Measurements from ENCODE around the gene UBE2M.

Gene UBE2M

DNA sequence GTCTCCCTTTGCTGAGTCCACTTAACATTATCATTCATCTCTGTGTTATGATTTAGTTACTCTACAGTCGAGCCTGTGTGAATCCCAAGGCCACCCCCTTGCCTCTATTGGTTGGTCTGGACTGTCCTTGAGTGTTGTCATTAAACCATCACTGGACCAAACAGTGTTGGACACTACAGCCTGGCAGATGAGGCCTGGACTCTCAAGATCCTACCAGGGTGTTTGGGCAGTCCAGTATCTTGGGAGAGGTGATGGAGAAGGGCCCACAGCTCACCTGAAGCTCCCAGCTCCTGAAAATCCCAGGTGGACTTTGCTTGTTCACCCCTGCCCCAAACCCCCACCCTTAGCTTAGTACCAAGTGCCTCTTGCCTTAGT is 7.3 kb downstream of the UBE2M start:
- no peak for DNase-seq (ENCODE audit: insufficient read length, low spot score)
- FAIRE-seq = no peak
- TF ChIP-seq, protein P1, sequence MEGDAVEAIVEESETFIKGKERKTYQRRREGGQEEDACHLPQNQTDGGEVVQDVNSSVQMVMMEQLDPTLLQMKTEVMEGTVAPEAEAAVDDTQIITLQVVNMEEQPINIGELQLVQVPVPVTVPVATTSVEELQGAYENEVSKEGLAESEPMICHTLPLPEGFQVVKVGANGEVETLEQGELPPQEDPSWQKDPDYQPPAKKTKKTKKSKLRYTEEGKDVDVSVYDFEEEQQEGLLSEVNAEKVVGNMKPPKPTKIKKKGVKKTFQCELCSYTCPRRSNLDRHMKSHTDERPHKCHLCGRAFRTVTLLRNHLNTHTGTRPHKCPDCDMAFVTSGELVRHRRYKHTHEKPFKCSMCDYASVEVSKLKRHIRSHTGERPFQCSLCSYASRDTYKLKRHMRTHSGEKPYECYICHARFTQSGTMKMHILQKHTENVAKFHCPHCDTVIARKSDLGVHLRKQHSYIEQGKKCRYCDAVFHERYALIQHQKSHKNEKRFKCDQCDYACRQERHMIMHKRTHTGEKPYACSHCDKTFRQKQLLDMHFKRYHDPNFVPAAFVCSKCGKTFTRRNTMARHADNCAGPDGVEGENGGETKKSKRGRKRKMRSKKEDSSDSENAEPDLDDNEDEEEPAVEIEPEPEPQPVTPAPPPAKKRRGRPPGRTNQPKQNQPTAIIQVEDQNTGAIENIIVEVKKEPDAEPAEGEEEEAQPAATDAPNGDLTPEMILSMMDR (IDR thresholded peaks at IDR 0.05; ENCODE audit: insufficient read depth, missing control alignments) = no peak

DNA sequence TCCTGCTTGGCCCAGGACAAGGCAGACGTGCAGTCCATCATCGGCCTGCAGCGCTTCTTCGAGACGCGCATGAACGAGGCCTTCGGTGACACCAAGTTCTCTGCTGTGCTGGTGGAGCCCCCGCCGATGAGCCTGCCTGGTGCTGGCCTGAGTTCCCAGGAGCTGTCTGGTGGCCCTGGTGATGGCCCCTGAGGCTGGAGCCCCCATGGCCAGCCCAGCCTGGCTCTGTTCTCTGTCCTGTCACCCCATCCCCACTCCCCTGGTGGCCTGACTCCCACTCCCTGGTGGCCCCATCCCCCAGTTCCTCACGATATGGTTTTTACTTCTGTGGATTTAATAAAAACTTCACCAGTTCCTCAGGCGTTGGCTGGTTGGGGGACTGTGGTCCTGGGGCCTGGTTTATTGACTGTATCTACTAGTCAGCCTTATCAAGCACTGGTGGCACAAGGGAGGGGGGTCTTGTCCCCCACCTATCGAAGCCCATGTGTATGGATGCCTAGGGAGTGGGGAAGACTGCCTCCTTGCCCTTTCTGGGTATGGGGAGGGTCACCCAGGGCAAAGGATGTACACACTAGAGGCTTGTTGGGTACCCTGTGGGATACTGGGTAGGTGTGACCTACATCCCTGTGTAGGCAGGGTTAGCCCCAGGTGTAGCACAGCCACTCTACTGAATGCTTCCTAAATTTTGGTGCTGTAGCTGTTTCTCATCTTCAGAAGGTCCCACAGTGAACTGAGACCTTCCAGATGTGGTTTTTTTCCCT is 7.9 kb downstream of the UBE2M start:
- TF ChIP-seq, protein P1 (IDR thresholded peaks at IDR 0.05; ENCODE audit: insufficient read depth, missing control alignments) = no peak
- no peak for FAIRE-seq
- DNase-seq (ENCODE audit: insufficient read length, low spot score) = no peak

DNA sequence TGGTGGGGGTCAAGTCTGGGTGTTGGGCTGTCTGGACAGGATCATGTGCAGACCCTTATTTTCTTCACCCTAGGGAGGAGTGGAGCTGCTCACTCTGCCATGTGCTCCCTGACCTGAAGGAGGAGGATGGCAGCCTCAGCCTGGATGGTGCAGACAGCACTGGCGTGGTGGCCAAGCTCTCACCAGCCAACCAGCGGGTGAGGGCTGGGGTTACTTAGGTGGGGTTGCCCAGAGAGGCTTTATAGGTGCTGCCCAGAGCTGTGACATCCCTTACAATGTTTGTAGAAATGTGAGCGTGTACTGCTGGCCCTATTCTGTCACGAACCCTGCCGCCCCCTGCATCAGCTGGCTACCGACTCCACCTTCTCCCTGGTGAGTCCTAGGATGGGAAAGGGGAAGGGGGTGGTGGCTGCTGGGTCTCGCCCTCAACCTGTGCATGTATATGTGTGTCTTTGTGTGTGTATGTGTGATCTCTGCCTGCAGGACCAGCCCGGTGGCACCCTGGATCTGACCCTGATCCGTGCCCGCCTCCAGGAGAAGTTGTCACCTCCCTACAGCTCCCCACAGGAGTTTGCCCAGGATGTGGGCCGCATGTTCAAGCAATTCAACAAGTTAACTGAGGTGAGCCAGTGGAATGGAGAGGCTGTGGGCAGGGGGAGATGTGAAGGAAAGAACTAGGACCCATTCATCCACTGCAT is 8.6 kb downstream of the UBE2M start:
- TF ChIP-seq, protein P1 (IDR thresholded peaks at IDR 0.05; ENCODE audit: insufficient read depth, missing control alignments) = no peak
- no peak for FAIRE-seq
- no peak for DNase-seq (ENCODE audit: insufficient read length, low spot score)

DNA sequence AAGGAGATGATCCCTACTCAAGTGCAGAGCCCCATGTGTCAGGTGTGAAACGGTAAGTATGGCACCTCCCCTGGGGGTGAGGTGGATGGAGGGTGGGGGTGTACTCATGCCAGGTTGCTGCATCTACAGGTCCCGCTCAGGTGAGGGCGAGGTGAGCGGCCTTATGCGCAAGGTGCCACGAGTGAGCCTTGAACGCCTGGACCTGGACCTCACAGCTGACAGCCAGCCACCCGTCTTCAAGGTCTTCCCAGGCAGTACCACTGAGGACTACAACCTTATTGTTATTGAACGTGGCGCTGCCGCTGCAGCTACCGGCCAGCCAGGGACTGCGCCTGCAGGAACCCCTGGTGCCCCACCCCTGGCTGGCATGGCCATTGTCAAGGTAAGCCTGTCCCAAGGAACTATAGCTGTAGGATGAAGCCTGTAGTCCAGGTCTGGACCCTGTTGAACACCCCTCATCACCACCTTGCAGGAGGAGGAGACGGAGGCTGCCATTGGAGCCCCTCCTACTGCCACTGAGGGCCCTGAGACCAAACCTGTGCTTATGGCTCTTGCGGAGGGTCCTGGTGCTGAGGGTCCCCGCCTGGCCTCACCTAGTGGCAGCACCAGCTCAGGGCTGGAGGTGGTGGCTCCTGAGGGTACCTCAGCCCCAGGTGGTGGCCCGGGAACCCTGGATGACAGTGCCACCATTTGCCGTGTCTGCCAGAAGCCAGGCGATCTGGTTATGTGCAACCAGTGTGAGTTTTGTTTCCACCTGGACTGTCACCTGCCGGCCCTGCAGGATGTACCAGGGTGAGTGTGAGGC is 9.3 kb downstream of the UBE2M start:
- FAIRE-seq (no peak), DNase-seq (ENCODE audit: insufficient read length, low spot score) (no peak)
- TF ChIP-seq, protein P1 (IDR thresholded peaks at IDR 0.05; ENCODE audit: insufficient read depth, missing control alignments) = no peak

DNA sequence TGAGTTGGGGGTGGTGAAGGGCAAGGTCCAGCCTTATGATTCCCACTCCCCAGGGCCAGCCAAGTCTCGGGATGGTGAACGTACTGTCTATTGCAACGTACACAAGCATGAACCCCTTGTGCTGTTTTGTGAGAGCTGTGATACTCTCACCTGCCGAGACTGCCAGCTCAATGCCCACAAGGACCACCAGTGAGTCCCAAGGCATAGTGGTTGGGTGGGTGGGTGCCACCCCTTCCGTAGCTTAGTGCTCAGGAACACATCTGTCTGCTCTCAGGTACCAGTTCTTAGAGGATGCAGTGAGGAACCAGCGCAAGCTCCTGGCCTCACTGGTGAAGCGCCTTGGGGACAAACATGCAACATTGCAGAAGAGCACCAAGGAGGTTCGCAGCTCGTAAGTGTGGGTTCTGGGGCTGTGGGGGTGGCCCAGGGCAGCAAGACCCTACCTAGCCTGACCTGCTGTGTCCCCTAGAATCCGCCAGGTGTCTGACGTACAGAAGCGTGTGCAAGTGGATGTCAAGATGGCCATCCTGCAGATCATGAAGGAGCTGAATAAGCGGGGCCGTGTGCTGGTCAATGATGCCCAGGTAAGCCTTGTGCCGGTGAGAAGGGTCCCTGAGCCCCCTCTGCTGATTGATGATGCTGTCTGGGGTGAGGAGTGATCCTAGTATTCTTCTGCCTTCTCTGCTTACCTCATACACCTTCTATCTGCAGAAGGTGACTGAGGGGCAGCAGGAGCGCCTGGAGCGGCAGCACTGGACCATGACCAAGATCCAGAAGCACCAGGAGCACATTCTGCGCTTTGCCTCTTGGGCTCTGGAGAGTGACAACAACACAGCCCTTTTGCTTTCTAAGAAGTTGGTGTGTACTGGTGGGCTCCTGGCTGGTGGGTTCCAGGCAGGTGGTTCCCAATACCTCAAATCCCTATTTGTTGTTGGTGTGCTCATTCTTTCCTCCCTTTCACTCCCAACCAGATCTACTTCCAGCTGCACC is 10.8 kb downstream of the UBE2M start:
- TF ChIP-seq, protein P1 (IDR thresholded peaks at IDR 0.05; ENCODE audit: insufficient read depth, missing control alignments) = no peak
- no peak for FAIRE-seq

DNA sequence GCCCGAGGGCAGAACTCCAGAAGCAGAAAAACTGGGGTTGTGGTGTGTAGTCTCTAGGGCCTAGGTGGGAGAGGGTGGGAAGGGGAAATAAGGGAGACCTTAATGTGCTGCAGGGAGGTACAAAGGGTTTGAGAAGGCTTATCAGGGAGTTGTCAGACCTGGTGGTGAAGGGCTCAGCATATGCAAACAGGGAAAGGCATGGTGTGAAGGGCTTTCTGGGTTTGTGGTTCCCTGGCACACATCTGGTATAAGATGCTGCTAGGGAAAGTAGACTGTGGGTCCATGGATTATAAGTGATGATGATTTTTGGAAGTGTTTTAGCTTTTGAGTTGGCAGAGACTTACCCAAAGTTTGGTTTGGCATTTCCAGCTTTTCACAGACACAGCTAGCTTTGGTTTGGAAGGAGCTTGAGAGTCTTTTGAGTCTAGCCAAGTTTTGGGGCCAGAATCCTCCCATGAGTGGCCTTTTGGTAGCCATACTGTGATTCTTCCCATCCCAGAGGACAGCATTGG is 12.3 kb downstream of the UBE2M start:
- TF ChIP-seq, protein P1 (IDR thresholded peaks at IDR 0.05; ENCODE audit: insufficient read depth, missing control alignments) = no peak
- DNase-seq (ENCODE audit: insufficient read length, low spot score) (no peak), FAIRE-seq (no peak)

More for the DNA sequence above, 10.8 kb downstream of the UBE2M start:
- no peak for DNase-seq (ENCODE audit: insufficient read length, low spot score)
